ENCODE results near the gene DEXI.

DNA sequence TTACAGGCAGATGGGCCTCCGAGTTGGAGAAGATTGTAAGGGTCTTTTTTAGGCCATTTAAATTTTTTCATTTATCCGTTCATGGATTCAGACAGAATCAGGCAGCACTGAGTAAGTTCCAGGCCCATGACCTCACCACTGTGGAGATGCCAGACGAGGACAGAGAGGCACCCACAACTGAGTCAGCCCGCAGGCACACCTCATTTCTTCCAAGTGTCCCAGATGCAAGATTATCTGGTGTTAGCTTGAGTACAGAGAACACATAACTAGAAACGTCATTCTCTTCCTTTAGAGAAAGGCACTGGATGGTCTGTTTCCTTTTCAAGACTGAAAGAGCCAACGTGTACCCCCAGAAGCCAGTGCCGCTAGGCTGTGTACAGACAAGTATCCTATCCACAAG, 19.0 kb upstream of the DEXI start:
- TF ChIP-seq, protein P1, sequence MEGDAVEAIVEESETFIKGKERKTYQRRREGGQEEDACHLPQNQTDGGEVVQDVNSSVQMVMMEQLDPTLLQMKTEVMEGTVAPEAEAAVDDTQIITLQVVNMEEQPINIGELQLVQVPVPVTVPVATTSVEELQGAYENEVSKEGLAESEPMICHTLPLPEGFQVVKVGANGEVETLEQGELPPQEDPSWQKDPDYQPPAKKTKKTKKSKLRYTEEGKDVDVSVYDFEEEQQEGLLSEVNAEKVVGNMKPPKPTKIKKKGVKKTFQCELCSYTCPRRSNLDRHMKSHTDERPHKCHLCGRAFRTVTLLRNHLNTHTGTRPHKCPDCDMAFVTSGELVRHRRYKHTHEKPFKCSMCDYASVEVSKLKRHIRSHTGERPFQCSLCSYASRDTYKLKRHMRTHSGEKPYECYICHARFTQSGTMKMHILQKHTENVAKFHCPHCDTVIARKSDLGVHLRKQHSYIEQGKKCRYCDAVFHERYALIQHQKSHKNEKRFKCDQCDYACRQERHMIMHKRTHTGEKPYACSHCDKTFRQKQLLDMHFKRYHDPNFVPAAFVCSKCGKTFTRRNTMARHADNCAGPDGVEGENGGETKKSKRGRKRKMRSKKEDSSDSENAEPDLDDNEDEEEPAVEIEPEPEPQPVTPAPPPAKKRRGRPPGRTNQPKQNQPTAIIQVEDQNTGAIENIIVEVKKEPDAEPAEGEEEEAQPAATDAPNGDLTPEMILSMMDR (IDR thresholded peaks at IDR 0.05) = no peak
- TF ChIP-seq EP300 (IDR thresholded peaks at IDR 0.05; ENCODE audit: low read depth) (no peak), POLR2AphosphoS5 (IDR thresholded peaks at IDR 0.05) (peak in 1 of 3 donors; percentile 12), POLR2A (IDR thresholded peaks at IDR 0.05) (no peak)
